Measurements from ENCODE around the gene BDH1.
"Not testable (repeated sequence)": the region's sequence is repeated elsewhere in the genome, so short reads cannot be mapped to it uniquely, and the experiment has no call there.

Gene BDH1, protein sequence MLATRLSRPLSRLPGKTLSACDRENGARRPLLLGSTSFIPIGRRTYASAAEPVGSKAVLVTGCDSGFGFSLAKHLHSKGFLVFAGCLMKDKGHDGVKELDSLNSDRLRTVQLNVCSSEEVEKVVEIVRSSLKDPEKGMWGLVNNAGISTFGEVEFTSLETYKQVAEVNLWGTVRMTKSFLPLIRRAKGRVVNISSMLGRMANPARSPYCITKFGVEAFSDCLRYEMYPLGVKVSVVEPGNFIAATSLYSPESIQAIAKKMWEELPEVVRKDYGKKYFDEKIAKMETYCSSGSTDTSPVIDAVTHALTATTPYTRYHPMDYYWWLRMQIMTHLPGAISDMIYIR

DNA sequence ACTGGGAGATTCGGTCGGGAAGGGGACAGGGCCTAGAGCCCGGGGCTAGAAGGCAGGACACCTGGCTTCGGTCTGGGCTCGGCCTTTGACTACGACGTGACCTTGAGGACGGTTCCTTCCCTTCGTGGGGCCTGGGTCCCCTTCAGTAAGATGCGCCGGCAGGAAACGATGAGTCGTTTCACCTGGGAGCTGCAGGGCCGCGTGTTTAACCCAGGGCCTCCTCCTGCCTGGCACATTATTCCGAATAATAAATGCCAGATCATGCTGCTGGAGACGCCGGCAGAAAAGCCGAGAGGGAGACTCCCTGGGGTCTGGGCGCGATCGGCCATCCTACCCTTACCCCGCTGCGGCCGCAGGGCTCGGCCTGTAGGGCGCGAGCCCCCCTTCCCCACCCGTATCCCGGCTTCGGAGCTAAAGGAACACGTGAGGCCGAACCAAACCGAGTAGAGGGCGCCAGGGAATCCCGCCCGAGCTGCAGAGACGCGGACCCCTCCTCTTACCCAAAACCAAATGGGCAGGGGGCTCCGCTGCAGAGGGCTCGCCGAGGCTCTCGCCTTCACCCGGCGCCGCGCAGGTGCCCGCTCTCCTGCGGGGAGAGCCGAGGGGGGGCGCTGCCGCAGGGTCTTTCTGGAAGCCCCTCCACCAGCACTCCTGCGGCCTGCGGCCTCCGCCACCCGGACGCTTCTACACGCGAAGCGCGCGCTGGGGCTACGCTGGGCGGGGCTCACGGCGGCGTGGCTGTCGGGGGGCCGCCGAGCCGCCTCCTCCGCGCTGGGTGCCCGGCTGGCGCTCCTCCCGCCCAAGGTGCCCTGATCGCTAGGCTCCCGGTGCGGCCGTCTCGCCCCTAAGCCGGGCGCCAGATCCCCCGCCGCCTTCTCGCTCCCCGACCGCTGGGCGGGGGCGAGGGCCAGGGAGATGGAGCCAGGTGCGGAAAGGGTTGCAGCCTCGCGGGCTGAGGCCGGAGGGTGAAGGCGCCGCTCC is at the start of gene BDH1:
BDH1 (minus strand) TSS at position 688 of the 981 bp plus-strand sequence. CDS start 9,525 bp downstream, outside the sequence.
- in situ Hi-C loops (cut with MboI; ENCODE audit: low sequenced_read_pairs, unreplicated experiment), result no loop called here
- DNase-seq (ENCODE audit: low spot score), result peak; percentile 82
- TF ChIP-seq, protein P1, sequence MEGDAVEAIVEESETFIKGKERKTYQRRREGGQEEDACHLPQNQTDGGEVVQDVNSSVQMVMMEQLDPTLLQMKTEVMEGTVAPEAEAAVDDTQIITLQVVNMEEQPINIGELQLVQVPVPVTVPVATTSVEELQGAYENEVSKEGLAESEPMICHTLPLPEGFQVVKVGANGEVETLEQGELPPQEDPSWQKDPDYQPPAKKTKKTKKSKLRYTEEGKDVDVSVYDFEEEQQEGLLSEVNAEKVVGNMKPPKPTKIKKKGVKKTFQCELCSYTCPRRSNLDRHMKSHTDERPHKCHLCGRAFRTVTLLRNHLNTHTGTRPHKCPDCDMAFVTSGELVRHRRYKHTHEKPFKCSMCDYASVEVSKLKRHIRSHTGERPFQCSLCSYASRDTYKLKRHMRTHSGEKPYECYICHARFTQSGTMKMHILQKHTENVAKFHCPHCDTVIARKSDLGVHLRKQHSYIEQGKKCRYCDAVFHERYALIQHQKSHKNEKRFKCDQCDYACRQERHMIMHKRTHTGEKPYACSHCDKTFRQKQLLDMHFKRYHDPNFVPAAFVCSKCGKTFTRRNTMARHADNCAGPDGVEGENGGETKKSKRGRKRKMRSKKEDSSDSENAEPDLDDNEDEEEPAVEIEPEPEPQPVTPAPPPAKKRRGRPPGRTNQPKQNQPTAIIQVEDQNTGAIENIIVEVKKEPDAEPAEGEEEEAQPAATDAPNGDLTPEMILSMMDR (IDR thresholded peaks at IDR 0.05; ENCODE audit: borderline replicate concordance, control extremely low read depth, extremely low read depth, insufficient read depth, missing control alignments), result no peak

DNA sequence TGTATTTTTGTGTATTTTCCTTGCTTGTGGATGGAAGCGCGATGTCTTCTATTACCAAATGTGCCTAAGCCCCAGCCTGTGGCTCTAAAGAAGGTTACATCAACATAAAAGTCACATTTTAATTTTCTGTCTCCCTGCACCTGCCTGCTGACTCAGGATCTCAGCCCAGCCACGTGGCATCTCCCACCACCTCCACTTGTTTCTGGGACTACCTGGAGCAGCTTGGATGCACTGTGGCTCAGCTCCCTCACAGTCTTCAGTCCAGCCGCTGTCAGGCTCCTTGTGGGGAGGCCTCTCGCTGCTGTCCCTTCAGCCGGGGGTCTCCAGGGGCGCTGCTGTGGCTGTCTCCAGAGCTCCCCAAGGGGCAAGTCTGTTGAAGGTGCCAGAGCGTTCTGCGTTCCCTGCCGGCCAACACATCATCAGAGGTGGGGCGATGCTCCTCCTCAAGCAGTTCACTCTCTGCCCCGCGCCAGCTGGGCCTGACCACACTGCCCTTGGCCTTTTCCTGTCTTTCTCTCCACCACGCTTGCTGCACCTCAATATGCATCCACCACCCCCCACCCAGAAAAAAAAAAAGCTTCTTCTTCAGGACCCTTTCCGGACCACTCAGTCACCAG is 47.7 kb upstream of the BDH1 start:
- in situ Hi-C loops (cut with MboI; ENCODE audit: low sequenced_read_pairs, unreplicated experiment), result loop anchor here (10.0 kb wide), 1 partner anchor 71 kb away; no protein-coding TSS in a partner anchor
- peak; percentile 5 for DNase-seq (ENCODE audit: low spot score)
- TF ChIP-seq, protein P1 (IDR thresholded peaks at IDR 0.05; ENCODE audit: borderline replicate concordance, control extremely low read depth, extremely low read depth, insufficient read depth, missing control alignments), result no peak

DNA sequence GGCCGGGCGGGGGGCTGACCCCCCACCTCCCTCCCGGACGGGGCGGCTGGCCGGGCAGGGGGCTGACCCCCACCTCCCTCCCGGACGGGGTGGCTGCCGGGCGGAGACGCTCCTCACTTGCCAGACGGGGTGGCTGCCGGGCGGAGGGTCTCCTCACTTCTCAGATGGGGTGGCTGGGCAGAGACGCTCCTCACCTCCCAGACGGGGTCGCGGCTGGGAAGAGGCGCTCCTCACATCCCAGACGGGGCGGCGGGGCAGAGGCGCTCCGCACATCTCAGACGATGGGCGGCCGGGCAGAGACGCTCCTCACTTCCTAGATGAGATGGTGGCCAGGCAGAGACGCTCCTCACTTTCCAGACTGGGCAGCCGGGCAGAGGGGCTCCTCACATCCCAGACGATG is 46.6 kb upstream of the BDH1 start:
- not testable (repeated sequence) for DNase-seq (ENCODE audit: low spot score)
- in situ Hi-C loops (cut with MboI; ENCODE audit: low sequenced_read_pairs, unreplicated experiment), result loop anchor here (10.0 kb wide), 1 partner anchor 72 kb away; no protein-coding TSS in a partner anchor

DNA sequence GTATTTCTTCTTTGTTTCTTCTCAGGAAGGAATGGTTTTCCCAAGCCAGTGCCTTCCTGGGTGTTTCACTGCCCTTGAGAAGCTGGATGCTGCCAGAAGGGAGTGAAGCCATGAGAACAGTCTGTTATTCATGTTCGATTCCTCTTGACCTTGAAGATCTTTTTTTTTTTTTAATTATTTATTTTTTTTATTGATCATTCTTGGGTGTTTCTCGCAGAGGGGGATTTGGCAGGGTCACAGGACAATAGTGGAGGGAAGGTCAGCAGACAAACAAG is 45.7 kb upstream of the BDH1 start:
- in situ Hi-C loops (cut with MboI; ENCODE audit: low sequenced_read_pairs, unreplicated experiment), result loop anchor here (10.0 kb wide), 1 partner anchor 73 kb away; no protein-coding TSS in a partner anchor
- not testable (repeated sequence) for DNase-seq (ENCODE audit: low spot score)

DNA sequence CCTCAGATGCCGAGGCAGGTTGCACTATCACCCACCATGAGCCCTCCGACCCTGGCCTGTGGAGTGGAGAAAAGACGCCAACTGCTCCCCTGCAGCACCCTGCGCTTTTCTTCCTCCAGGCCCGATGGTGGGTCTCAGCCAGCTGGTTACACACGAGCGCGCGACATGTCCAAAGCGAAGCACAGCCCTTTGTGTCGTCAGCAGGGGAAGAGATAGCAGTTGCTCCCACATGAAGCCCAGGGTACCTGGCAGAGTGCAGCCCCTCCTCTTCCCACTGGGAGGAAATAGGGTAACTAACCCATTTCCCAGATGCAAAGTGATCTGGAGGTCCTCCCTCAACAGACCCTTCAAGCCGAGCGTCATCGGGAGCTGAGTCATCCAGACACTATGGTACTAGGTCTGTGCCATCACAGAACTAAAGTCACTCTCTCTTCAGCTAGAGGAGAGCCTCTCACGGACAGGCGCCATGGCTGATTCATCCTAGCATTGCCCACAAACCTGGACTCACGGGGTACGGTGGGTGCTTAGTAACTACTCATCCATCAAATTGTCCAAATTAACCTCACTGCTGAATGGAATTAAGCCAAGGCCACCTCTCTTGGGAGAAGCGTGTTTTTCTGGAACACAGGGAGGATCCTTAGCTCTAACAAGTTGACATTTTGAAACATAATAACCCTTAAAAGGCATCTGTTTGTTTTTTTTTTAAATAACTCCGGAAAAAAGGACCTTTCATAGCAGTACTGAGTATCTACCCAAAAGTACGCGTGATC is 45.2 kb upstream of the BDH1 start:
- peak; percentile 11 for DNase-seq (ENCODE audit: low spot score)
- TF ChIP-seq, protein P1 (IDR thresholded peaks at IDR 0.05; ENCODE audit: borderline replicate concordance, control extremely low read depth, extremely low read depth, insufficient read depth, missing control alignments), result no peak
- in situ Hi-C loops (cut with MboI; ENCODE audit: low sequenced_read_pairs, unreplicated experiment), result loop anchor here (10.0 kb wide), 1 partner anchor 74 kb away; no protein-coding TSS in a partner anchor

DNA sequence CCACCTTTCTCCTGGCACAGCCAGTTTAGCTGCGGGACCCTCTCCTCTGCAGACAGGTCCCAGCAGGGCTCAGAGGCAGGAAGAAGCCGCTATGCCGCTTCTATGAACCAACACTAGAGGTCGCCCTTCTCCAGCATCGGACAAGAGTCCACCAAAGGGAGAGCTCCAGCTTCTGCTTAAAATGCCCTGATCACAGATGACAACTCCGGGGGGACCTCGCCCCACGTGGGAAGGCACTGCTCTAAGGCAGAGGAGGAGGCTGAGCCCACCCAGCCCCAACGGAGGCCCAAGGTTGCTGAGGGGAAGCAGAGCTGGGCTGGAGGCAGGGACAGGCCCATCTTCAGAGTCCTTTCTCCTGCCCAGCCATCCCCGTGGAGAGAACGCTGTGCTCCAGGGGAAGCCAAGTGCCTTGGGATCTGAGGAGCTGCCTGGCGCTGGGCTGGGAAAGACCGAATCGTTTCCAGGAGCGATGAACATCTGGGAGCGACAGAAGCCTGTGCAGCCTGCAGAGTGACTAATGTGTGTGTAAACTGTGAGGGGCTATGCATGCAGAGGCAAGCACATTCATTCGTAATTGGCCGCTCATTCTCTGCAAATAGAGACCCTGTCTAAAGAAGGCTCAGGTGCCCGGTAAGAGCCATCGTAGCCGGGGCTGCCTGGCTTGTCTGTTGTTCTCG is 43.5 kb upstream of the BDH1 start:
- in situ Hi-C loops (cut with MboI; ENCODE audit: low sequenced_read_pairs, unreplicated experiment), result no loop called here

More for the DNA sequence above, 43.5 kb upstream of the BDH1 start:
- peak; percentile 94 for DNase-seq (ENCODE audit: low spot score)
- TF ChIP-seq, protein P1 (IDR thresholded peaks at IDR 0.05; ENCODE audit: borderline replicate concordance, control extremely low read depth, extremely low read depth, insufficient read depth, missing control alignments), result peak; percentile 68

Measured in GM13976 (cell line).